Smooth muscle cell (in vitro differentiated cells): ENCODE results near the gene DDX51. TPM values are rescaled to one million over a fixed set of nuclear protein-coding genes. Genes with fewer than 3 reads are reported as not detected.

Experiments
- DNase-seq: peaks from one replicate; lab custom pipeline; 2025; ENCODE audit not compliant: unreplicated experiment; lab: John Stamatoyannopoulos, UW
- H2AFZ ChIP-seq: fragments of 200-600 bp; sonication (generic); 2 replicates; pipeline ENCODE4 v1.6.0; 2016; ENCODE audit warnings: antibody characterized with exemption, low read depth, mild to moderate bottlenecking
- H3F3A ChIP-seq: fragments of 200-600 bp; sonication (generic); 2 replicates; pipeline ENCODE4 v1.6.0; 2017; ENCODE audit warnings: antibody characterized with exemption, low read depth
- H3K27ac ChIP-seq: fragments of 200-600 bp; sonication (generic); 2 replicates; pipeline ENCODE4 v1.5.1; 2016; ENCODE audit warnings: low read depth, mild to moderate bottlenecking
- H3K27me3 ChIP-seq: fragments of 200-600 bp; sonication (generic); 2 replicates; pipeline ENCODE4 v1.6.1; 2016; ENCODE audit warnings: low read depth, mild to moderate bottlenecking
- H3K36me3 ChIP-seq: fragments of 200-600 bp; sonication (generic); 2 replicates; pipeline ENCODE4 v1.5.1; 2016; ENCODE audit warnings: low read depth
- H3K4me1 ChIP-seq: fragments of 200-600 bp; sonication (generic); 2 replicates; pipeline ENCODE4 v1.5.1; 2016; ENCODE audit warnings: low read depth
- H3K4me2 ChIP-seq: fragments of 200-600 bp; sonication (generic); 2 replicates; pipeline ENCODE4 v1.6.0; 2016; ENCODE audit warnings: mild to moderate bottlenecking
- H3K4me3 ChIP-seq: fragments of 200-600 bp; sonication (generic); 2 replicates; pipeline ENCODE4 v1.5.1; 2016; ENCODE audit warnings: mild to moderate bottlenecking
- H3K79me2 ChIP-seq: fragments of 200-600 bp; sonication (generic); 2 replicates; pipeline ENCODE4 v1.6.0; 2016; ENCODE audit warnings: low read depth, mild to moderate bottlenecking
- H3K9ac ChIP-seq: fragments of 200-600 bp; sonication (generic); 2 replicates; pipeline ENCODE4 v1.6.0; 2016; ENCODE audit warnings: low read depth
- H3K9me3 ChIP-seq: fragments of 200-600 bp; sonication (generic); replicated peaks from 2 replicates; pipeline ENCODE4 v1.5.1; 2016; ENCODE audit warnings: low read depth
- H4K20me1 ChIP-seq: fragments of 200-600 bp; sonication (generic); 2 replicates; pipeline ENCODE4 v1.6.0; 2016; ENCODE audit warnings: low read depth
- WGBS: methylation state at CpG from one replicate; pipeline ENCODE4 v1.1.7; 2016; ENCODE audit warnings: low lambda C conversion rate; 5-methylcytosine and 5-hydroxymethylcytosine counted together
- polyA plus RNA-seq: library from polyadenylated mRNA; unstranded; fragments of >200 nt; fragmentation: Nextera tagmentation; extraction: Ambion mirVana; gene quantifications from 2 replicates; pipeline ENCODE4 v1.2.1, GENCODE V29; 2016
- total RNA-seq: library from RNA; depleted of rRNA; stranded (reverse); fragments of >200 nt; gene quantifications from 2 replicates; pipeline ENCODE4 v1.2.3, GENCODE V29; 2014
- TF ChIP-seq, protein P1 (sequence below): fragments of 200-600 bp; sonication (generic); IDR thresholded peaks from 2 replicates; pipeline ENCODE4 v1.5.1; 2017; ENCODE audit warnings: borderline replicate concordance, mild to moderate bottlenecking, antibody characterized with exemption; ENCODE audit not compliant: insufficient read depth, poor library complexity, severe bottlenecking

Gene DDX51
- total and polyA plus RNA-seq, 2 experiments from 2014 or later, result 1.6 to 12.5 TPM

- Histone ChIP-seq H3K4me2 (no peak overlapping the region), H3K4me3 (no peak overlapping the region), H3F3A (peaks cover 9% of the 10 kb centered on the region), H3K9me3 (no peaks in the 10 kb centered on the region), H2AFZ (no peak overlapping the region), H3K36me3 (no peaks in the 10 kb centered on the region), H3K27me3 (no peaks in the 10 kb centered on the region), H4K20me1 (peaks cover 6% of the 10 kb centered on the region), H3K27ac (no peak overlapping the region), H3K79me2 (peaks cover 13% of the 10 kb centered on the region), H3K9ac (no peak overlapping the region), H3K4me1 (peaks cover 11% of the 10 kb centered on the region)
- TF ChIP-seq, protein P1, sequence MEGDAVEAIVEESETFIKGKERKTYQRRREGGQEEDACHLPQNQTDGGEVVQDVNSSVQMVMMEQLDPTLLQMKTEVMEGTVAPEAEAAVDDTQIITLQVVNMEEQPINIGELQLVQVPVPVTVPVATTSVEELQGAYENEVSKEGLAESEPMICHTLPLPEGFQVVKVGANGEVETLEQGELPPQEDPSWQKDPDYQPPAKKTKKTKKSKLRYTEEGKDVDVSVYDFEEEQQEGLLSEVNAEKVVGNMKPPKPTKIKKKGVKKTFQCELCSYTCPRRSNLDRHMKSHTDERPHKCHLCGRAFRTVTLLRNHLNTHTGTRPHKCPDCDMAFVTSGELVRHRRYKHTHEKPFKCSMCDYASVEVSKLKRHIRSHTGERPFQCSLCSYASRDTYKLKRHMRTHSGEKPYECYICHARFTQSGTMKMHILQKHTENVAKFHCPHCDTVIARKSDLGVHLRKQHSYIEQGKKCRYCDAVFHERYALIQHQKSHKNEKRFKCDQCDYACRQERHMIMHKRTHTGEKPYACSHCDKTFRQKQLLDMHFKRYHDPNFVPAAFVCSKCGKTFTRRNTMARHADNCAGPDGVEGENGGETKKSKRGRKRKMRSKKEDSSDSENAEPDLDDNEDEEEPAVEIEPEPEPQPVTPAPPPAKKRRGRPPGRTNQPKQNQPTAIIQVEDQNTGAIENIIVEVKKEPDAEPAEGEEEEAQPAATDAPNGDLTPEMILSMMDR, result no peak
- 98% methylated on average over 15 of the region's 15 CpGs for WGBS
- no peak for DNase-seq
These were observed 3.6 kb downstream of the DDX51 start for GRCh38 chr12:132140501-132140900.

DNA sequence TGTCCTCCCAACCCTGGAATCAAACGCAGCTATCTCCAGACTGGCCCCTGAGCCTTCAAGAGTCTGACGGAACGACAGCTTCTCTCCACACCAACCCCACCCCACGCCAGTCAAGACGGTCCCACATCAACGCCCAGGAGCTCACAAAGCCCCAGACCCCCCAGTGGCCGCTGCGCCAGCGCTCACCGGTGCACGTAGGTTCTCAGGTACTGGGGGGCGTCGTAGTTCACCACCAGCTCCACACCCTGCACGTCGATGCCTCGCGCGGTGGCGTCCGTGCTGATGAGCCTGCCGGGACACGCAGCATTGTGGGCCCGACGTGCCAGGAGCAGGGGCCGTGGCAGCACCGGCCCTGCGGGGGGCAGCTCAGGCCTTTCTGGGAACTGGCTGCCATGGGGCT lies 4.2 kb downstream of the DDX51 start:
- TF ChIP-seq, protein P1, result no peak
- no peak overlapping the region for H3K4me2 ChIP-seq
- 96% methylated on average over 27 of the region's 27 CpGs for WGBS
- H2AFZ ChIP-seq, result no peak overlapping the region
- no peak overlapping the region for H3K27ac ChIP-seq
- no peaks in the 10 kb centered on the region for H3K9me3 ChIP-seq
- no peak overlapping the region for H3K4me3 ChIP-seq
- peaks cover 6% of the 10 kb centered on the region for H4K20me1 ChIP-seq
- H3K27me3 ChIP-seq, result no peaks in the 10 kb centered on the region
- no peak for DNase-seq
- H3K79me2 ChIP-seq, result peaks cover 10% of the 10 kb centered on the region
- peaks cover 9% of the 10 kb centered on the region for H3F3A ChIP-seq
- no peaks in the 10 kb centered on the region for H3K36me3 ChIP-seq
- H3K4me1 ChIP-seq, result peaks cover 5% of the 10 kb centered on the region
- no peak overlapping the region for H3K9ac ChIP-seq

DNA sequence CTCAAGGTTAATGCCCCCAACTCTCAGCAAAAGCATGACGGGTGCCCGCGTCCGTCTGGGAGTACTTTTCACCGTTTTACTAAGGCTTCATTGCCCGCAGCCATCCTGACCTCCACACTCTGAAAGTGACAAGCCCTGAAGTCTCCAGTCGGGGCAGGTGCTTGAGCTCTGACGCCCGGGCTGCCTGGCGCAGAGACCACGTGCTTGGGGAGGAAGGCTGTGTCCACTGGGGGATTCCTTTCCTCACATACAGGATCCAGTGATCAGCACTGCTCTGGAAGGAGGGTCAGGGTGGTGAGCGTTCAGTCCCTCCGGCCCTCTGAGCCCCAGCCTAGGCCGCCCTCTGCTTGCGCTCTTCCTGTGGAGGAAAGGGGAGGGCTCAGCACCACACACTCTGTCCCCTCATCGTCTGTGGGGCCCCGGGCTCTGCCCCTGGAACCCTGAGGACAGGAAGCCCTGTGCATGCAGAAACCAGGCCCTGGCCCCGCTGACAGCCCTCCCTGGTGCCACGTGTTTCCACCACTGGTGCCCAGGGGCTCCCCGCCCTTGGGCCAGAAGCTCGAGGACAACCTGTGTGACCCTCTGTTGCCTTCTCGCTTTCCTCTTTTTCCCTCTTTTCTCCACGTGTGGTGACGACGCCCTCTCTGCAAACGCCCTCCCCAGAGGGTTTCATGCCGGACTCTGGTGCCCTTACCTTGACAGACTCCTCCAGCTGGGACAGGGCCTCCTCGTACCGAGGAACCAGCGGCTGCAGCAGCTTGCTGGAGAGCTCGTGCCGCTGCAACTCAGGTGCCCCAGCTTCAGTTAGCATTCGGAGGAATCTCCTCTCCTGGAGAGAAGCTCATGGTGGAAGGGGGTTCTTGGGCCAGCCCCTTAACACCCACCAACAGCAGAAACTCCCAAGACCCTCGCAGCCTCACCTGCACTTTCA lies 4.9 kb downstream of the DDX51 start:
- no peak for DNase-seq
- 97% methylated on average over 34 of the region's 34 CpGs for WGBS
- H3K4me3 ChIP-seq, result no peak overlapping the region
- no peaks in the 10 kb centered on the region for H3K27me3 ChIP-seq
- H3K4me2 ChIP-seq, result no peak overlapping the region
- no peak overlapping the region for H3K9ac ChIP-seq
- peaks cover 6% of the 10 kb centered on the region for H4K20me1 ChIP-seq
- H2AFZ ChIP-seq, result no peak overlapping the region
- no peaks in the 10 kb centered on the region for H3K36me3 ChIP-seq
- H3K9me3 ChIP-seq, result no peaks in the 10 kb centered on the region
- H3K27ac ChIP-seq, result no peak overlapping the region
- peaks cover 5% of the 10 kb centered on the region for H3K4me1 ChIP-seq
- peaks cover 9% of the 10 kb centered on the region for H3F3A ChIP-seq
- TF ChIP-seq, protein P1, result no peak
- H3K79me2 ChIP-seq, result peaks cover 4% of the 10 kb centered on the region
